ENCODE measurements around the gene SPNS2. TPM values are rescaled to one million over a fixed set of nuclear protein-coding genes. Genes with fewer than 3 reads are reported as not detected.

SPNS2 gene
- total RNA-seq, 2 donors from 2014 or later: 7.2 to 16.8 TPM

- Histone ChIP-seq H3K4me1 (peaks cover 0 to 9% of the 10 kb centered on the region in 2 donors), H3K27me3 (no peaks in the 10 kb centered on the region), H3K27ac (no peak overlapping the region), H3K4me3 (no peak overlapping the region), H3K9me3 (no peaks in the 10 kb centered on the region), H3K36me3 (no peaks in the 10 kb centered on the region)
- no peak for DNase-seq (ENCODE audit: low spot score)
- no peak for TF ChIP-seq CTCF (IDR thresholded peaks at IDR 0.05)
Measured at GRCh38 chr17:4483012-4483840, 15.5 kb upstream of the SPNS2 start.

GRCh38 chr17:4485676-4486646, 12.7 kb upstream of the SPNS2 start:
- H3K27ac ChIP-seq: no peak overlapping the region
- H3K36me3 ChIP-seq: no peaks in the 10 kb centered on the region
- DNase-seq (ENCODE audit: low spot score): no peak
- no peak for TF ChIP-seq CTCF (IDR thresholded peaks at IDR 0.05)
- no peaks in the 10 kb centered on the region for H3K9me3 ChIP-seq
- H3K4me3 ChIP-seq: no peak overlapping the region
- no peaks in the 10 kb centered on the region for H3K27me3 ChIP-seq
- H3K4me1 ChIP-seq: peaks cover 0 to 6% of the 10 kb centered on the region in 2 donors

GRCh38 chr17:4487296-4487695, 11.4 kb upstream of the SPNS2 start:
- H3K36me3 ChIP-seq: no peaks in the 10 kb centered on the region
- H3K9me3 ChIP-seq: no peaks in the 10 kb centered on the region
- no peak for TF ChIP-seq CTCF (IDR thresholded peaks at IDR 0.05)
- no peaks in the 10 kb centered on the region for H3K4me1 ChIP-seq
- no peaks in the 10 kb centered on the region for H3K27me3 ChIP-seq
- DNase-seq (ENCODE audit: low spot score): no peak
- H3K4me3 ChIP-seq: no peak overlapping the region
- no peak overlapping the region for H3K27ac ChIP-seq

- Histone ChIP-seq H3K9me3 (no peaks in the 10 kb centered on the region), H3K27ac (no peak overlapping the region), H3K36me3 (no peaks in the 10 kb centered on the region), H3K27me3 (no peaks in the 10 kb centered on the region), H3K4me3 (no peak overlapping the region), H3K4me1 (no peaks in the 10 kb centered on the region)
- DNase-seq (ENCODE audit: low spot score): no peak
- TF ChIP-seq CTCF (IDR thresholded peaks at IDR 0.05): no peak
Measured at GRCh38 chr17:4487820-4488716, 10.6 kb upstream of the SPNS2 start.

- no peak for DNase-seq (ENCODE audit: low spot score)
- no peaks in the 10 kb centered on the region for H3K27me3 ChIP-seq
- no peaks in the 10 kb centered on the region for H3K4me1 ChIP-seq
Measured at GRCh38 chr17:4488989-4489595, 9.6 kb upstream of the SPNS2 start.

More at GRCh38 chr17:4488989-4489595, 9.6 kb upstream of the SPNS2 start:
- H3K9me3 ChIP-seq: no peaks in the 10 kb centered on the region
- H3K4me3 ChIP-seq: no peak overlapping the region
- no peak for TF ChIP-seq CTCF (IDR thresholded peaks at IDR 0.05)
- H3K36me3 ChIP-seq: no peaks in the 10 kb centered on the region
- no peak overlapping the region for H3K27ac ChIP-seq

All from right atrium auricular region (tissue), 2 donors.